NCI-H526 treated with DMSO at 0.1 percent for 48 hours (cell line): ENCODE measurements around the gene HSPA12B.
A peak's percentile ranks its signal among the peaks of the same experiment; 100 is the strongest.

Source experiments
- DNase-seq: peaks from one replicate; lab custom pipeline; 2025; lab: John Stamatoyannopoulos, UW

The HSPA12B gene

DNA sequence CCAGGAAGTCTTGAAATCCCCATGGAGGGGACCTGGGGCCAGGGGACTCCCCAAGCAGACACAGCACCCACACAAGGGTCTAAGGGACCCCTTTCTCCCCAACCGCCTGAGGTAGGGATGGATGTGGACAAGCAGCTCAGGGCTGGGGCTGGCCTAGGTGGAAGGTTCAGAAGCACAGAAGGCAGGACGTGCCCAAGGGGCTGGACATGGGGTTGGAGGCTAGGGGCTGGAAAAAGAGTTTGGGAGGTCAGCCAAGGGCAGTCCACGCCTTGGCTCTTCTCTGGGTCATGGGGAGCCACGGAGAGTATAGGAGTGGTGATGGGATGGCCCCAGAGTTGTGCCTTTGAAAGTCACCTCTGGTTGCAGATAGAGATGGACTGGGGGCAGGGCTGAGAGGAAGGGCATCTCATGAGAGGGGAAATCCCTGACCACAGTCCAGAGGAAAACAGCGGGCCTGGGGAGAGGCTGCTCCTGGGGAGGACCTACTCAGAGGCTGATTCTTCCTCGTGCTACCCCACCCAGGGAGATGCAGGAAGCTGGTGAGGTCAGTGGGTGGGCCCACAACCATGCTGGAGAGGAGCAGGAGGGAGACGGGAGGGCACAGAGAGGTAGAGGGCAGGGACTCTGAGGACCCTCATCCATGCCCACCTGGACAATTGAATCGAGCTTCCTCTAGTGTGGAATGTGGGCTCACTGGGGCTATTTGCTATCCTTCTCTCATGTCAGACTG lies 2.5 kb upstream of the HSPA12B start:
- DNase-seq, result no peak

DNA sequence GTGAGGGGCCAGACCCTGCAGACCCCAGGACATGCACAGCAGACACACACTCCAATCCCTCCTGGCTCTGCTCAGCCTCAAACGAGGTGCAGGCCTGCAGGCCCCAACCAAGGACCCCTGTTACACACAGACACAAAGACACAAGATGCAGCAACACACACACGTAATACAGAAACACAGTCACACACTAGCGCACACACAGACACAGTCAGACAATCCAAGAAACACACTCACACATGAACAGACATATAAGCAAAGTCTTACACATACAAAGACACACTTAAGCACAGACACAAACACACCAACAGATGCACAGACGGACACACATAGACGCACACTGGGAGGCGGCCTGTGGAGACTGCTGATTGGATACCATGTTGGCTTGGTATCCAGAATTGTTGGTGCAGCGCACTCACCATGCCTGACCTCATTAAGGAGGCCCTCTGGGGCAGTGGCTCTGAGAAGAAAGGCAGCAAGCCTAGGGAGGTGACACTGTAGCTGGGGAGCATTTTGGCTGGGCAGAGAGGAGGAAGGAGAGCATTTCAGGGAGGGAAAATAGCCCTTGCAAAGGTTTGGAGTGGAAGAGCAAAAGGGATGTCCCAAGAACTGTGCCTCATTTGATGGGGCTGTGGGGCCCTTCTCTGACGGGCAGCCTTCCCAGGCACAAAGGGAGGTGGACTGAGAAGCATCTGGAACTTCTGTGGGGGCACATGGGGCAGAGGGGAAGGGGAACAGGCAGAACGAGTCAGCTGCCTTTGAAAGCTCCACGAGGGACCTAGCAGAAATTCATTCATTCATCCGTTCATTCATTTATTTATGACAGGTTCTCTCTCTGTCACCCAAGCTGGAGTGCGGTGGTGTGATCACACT lies 1.4 kb upstream of the HSPA12B start:
- no peak for DNase-seq

GRCh38 chr20:3731944-3732326 lies 550 bp upstream of the HSPA12B start:
- DNase-seq, result no peak

DNA sequence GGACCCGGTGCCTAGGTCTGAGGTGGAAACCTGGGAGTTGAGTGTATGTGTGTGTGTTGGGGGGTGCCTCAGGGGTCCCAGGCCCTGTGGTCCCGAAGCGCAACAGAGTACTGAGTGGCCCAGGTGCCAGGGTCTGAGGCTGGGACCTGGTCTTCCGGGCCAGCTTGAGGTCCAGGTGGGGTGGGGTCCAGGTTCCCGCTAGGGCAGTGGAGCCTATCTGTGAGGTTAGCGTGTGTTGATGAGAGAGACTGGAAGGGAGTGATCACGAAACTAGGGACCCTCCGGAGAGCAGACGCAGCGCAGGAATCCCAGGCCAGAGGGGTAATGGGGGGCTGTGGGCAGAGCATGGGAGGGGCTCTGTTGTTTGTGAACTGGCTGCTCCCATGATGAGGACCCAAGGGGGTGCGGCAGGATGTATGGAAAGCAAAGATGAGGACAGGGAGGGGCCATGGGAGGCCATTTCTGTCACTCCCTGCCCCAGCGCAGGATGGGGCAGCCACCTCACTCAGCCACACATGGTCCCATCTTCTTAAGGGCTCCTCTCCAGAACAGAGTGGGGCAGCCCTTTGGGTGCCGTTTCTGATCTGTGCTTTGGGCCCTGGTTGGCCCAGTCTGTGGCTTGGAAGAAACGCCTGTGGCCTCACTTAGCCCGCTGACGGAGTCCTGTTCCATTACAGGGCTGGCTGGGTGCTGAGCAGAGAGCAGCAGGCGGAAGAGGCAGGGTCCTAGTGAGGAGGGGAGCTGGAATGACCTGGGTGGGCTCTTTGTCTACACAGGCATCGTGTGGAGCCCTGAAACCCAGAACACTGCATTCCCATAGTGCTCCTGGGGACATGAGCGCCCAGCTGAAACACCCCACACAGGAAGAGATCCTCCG lies 872 bp downstream of the HSPA12B start:
- DNase-seq, result no peak

- DNase-seq, result no peak
These were observed 1.8 kb downstream of the HSPA12B start for GRCh38 chr20:3734111-3734843.

GRCh38 chr20:3735768-3736167 lies 3.3 kb downstream of the HSPA12B start:
- no peak for DNase-seq

GRCh38 chr20:3738111-3739053 lies 5.9 kb downstream of the HSPA12B start:
- DNase-seq, result no peak

GRCh38 chr20:3739054-3739925 lies 6.8 kb downstream of the HSPA12B start:
- DNase-seq, result no peak

DNA sequence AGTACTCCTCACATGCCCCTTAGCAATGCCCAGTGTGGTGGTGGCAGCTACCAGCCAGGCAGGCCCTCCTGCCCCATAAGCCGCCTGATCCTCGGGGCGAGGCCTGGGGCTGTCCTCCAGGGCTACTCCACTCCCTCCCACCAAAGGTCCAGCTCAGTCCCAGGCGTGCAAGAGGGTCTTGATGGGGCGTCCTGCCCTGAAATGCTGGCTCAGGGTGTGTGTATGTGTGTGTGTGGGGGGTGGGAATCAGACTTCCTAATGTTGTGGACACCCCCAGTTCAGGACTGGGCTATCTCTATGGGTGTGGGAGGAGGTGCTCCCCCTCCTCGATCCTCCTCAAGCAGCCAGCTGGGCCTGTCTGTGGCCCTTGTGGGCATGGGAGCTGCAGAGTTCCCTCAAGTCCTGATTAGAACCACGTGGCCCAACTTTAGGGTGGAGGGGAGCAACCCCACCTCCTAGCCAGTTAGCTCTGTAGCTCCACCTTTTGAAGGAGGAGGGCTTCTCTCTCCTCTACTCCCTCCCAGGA lies 7.5 kb downstream of the HSPA12B start:
- DNase-seq, result no peak

DNA sequence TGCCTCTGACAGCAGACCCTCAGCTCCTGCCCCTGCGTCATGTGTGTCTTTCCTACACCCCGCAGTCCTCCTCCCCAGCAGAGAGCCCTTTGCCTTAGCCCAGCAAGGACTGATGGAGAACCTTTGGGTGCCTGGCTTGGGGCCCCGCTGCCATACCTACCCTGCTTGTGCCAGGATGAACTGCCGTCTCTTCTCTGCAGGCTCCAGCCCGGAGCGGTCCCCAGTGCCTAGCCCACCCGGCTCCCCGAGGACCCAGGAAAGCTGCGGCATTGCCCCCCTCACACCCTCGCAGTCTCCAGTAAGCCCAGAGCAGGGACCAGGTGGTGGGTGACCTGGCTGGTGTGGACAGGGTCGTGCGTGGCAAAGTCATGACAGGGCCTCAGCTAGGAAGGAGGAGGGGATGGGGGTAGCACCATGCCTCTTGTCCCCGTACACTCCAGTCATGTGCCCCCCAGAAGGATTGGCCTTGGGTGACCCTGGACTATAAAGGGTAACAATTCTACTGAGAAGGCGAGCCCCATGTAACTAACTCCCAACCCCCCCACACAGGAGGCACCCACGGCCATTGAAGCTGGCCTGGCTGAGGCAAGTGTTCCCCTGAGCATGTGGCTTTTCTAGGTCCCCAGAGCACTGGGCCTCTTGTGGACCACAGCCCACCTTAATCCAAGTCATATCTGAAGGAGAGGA lies 8.3 kb downstream of the HSPA12B start:
- no peak for DNase-seq

GRCh38 chr20:3741836-3742458 lies 9.5 kb downstream of the HSPA12B start:
- DNase-seq, result no peak

GRCh38 chr20:3743251-3743650 lies 10.8 kb downstream of the HSPA12B start:
- DNase-seq, result no peak

GRCh38 chr20:3744037-3744436 lies 11.6 kb downstream of the HSPA12B start:
- no peak for DNase-seq

GRCh38 chr20:3744806-3745685 lies 12.6 kb downstream of the HSPA12B start:
- DNase-seq, result peak; percentile 85

DNA sequence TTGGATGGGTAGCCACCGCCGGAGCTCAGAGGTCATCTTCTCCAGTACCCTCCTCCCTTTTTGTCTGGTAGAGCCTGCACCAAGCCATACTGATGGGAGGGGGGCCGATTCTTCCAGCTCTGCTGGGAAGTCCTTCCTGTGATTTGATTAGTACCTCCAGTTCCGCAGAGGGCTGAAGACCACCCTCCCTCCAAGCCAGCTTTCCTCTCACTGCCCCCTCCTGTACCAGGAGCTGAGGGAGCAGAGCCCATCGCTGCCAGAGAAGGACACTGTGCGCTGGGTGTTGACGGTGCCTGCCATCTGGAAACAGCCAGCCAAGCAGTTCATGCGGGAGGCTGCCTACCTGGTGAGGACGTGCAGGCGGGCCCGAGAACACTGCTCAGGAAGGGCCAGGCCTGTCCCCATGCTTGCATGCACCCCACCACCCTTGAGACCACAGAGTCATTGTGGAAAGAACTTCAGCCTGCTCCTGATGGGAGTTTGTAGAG lies 13.2 kb downstream of the HSPA12B start:
- DNase-seq, result no peak

- no peak for DNase-seq
These were observed 15.0 kb downstream of the HSPA12B start for GRCh38 chr20:3747471-3747870.

- no peak for DNase-seq
These were observed 15.6 kb downstream of the HSPA12B start for GRCh38 chr20:3748073-3748472.
